ENCODE results near the gene NAV2.

- TF ChIP-seq CTCF (IDR thresholded peaks at IDR 0.05) (no peak), POLR2A (IDR thresholded peaks at IDR 0.05) (no peak)
Measured at GRCh38 chr11:19820100-19820499, 107.5 kb downstream of the NAV2 start.

Data from testis (tissue), 2 donors.